Astrocyte (in vitro differentiated cells and primary cell): Measurements from ENCODE around the gene PLEKHN1.

Source experiments
- CTCF ChIP-seq: IDR thresholded peaks from 2 replicates; pipeline ENCODE4 v1.5.1; 2011; ENCODE audit warnings: low read depth, mild to moderate bottlenecking, inconsistent platforms, low read length, moderate library complexity; ENCODE audit not compliant: insufficient read depth
- EZH2 ChIP-seq: IDR thresholded peaks from 2 replicates; pipeline ENCODE4 v1.6.1; 2012; ENCODE audit warnings: mild to moderate bottlenecking, low read length, inconsistent platforms; ENCODE audit not compliant: insufficient read depth

DNA sequence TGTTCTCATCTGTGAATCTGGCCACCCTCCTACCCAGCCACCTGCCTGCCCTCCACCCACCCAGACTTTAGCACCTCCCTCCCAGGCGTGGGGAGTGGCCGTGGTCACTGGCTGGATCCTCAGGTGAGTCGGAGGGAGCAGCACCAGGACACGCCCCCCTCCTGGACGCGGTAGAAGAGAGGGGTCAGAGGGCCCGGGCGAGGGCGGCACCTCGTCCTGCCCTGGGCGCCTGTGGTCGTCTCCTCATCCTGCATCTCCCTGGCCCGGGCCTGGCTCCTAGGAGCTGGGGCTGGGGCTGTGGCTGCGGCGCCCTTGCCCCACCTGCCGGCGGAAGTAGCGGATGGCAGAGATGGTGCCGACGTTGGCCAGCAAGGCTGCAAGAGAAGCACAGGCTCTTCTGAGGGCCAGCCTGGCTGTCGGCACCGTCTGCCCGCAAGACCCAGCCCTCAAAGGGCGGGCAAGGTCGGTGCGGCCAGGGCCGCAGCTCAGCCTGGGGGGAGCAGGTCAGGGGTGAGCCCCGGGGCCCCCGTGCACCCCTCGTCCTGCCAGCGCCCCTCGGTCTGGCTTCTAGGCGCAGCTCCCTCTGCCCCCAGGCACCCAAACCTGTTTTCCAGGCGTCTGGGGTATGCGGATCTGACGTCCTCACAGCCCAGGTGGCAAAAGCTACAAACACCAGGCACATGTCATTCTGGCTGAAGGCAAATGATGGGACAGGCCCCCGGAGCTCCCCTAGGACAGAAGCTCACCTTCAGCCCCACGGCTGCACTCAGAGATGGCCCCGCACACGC, 9.8 kb downstream of the PLEKHN1 start:
- TF ChIP-seq CTCF = no peak
- no peak for TF ChIP-seq EZH2
